Fibroblast of upper back skin (primary cell): Measurements from ENCODE around the gene NFX1.

Source experiments
- DNase-seq: peaks from one replicate; pipeline ENCODE4 v3.0.0-alpha.2; 2013

NFX1 gene

DNA sequence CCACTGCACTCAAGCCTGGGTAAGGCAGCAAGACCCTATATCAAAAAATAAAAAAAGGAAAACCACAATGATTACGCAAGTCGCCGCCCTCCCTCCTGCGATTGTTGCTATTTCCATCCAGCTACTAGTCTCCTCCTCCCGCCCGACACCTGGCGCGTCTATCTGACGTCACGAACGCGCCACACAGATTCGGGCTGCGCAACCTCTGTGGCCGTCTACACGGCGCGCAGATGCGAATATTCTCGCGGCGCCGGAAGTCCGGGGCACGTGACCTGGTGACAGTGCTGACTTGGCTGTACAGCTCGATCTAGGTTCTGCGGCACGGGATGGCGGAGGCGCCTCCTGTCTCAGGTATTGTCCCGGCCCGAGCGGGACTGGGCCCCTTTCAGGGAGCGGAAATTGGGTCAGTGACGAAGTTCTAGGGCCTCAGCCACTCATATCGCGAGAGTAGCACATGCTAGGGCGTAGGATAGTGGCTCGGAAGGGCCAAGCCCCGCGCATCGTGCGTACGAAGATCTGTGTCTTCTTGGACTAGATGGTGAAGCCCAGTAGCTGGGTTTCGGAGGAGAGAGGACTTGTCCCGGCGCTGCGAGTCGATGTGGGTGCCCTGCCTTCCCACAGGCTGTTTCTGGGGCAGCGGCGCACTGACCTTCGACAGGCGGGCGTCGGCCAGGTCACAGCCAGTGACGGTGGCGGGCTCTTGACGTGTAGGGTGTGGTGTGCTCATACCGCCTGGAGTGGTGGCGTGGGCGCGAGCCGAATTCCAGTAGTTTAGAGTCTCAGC, at the start of gene NFX1:
TSS of gene NFX1 (plus strand) at position 270 of the 784 bp plus-strand sequence. CDS start at position 327, 57 bp downstream.
- peak; percentile 99 for DNase-seq

DNA sequence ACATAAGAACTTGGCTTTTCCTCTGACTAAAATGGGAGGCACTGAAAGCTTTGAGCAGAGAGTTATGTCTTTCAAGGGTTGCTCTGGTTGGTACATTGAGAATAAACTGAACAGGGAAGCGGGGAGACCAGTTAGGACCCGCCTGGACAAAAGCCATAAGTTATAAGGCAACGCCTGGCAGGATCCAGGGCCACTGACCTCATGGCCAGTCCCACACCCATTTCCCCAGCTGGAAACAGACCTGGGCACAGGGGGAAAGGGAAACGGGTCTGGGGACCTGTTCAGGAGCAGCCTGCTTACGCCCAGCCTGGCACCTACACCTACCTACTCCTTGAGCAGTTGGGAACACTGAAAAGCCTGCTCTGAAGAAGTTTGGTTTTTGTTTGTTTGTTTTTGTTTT, 49.0 kb upstream of the NFX1 start:
- DNase-seq: no peak

DNA sequence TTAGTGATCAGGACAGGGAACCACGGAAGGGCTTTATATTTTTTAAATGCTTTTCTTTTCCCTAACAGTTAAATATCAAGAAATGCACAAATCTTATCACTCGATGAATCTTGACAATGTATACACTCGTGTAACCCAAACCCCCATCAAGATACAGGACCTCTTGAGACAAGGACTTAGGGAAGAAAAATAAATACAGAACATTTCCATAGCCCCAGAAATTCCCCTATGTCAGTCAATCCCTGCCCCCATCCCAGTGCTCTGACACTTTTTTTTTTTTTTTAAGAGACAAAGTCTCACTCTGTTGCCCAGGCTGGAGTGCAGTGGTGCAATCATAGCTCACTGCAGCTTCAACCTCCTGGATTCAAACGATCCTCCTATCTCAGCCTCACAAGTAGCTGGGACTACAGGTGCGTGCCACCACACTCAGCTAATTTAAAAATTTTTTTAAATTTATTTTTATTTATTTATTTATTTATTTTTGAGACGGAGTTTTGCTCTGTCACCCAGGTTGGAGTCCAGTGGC, 47.6 kb upstream of the NFX1 start:
- no peak for DNase-seq

DNA sequence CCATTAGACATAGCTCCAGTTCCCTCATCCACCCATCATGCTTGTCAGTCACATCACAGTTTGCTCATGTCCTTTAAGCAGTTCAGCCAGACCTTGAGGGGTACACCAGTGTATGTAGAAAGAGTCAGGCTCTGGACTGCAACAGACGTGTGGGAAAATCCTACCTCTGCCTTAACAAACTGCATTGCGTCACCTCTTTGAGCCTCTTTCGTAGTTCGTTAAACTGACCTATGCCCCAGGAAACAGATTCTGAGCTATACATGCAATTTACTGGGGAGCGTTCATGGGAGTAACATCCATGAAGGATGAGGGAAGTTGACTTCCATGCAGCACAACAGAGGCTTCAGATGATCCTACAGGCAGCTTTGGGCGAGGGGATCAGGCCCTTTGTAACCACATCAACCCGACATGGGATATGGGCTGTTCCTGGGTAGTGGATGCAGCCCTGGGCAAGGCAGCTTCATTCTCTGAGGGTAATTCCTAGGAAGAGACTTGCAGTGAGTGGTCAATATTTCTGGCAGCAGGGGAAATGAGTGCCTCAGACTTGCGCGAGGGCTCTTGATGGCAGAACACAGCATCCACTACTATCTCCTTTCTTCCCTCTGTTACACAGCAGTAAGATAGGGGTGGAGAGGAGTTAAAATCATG, 46.1 kb upstream of the NFX1 start:
- no peak for DNase-seq

DNA sequence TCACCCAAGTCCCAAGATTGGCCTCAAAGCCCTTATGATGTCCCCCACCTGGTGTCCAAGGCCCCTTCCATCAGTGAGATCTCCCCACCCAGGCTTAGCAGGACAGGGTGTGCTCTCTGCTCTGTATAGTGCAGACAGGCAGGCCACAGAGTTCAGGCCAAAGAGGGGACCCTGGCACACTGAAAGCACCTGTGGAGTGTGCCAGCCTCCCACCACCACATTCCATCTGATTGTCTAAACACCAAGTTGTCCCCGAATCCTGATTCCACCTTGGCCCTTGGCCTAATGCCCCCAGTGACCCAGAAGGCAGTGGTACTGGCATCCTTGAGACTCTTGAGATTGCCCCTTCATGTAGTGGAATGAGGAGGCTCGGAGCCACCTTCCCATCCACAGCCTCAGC, 45.0 kb upstream of the NFX1 start:
- no peak for DNase-seq

DNA sequence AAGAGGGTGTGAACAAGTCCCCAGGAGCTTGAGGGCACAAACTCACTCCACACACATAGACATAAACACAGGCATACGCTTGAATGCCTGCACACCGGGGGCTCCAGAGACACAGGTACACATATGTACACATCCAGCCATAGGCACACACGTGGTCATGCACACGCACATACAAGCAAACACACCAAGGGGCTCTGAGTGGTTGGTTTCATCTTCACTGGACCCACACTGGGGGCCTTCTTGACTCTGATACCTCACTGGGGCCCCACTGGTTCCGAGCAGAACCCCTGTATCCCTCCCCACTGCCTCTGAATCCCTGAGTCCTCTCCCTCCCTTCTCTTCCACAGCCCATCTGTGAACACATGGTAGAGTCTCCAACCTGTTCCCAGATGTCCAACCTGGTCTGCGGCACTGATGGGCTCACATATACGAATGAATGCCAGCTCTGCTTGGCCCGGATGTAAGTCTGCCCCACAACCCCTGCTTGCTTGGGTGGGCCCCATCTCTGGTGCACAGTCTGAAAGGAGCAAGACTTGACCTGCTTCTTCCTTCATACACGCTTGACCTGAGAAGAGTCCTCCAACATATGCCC, 44.0 kb upstream of the NFX1 start:
- no peak for DNase-seq

DNA sequence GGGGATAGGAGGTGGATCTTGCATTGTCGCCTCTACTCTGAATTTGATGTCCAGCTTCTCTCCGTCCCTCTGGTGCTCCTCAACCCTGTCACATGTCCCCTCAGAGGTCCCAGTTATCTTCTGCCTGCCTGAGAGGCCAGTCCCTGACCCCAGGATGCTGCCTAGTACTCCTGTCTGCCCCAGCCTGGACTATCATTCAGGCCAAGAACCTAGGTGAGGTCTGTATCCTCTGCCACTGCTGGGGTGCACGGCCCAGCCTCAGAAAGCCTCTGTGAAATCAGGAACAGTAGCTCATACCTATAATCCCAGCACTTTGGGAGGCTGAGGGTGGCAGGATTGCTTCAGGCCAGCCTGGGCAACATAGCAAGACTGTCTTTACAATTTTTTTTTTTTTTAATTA, 41.7 kb upstream of the NFX1 start:
- no peak for DNase-seq

DNA sequence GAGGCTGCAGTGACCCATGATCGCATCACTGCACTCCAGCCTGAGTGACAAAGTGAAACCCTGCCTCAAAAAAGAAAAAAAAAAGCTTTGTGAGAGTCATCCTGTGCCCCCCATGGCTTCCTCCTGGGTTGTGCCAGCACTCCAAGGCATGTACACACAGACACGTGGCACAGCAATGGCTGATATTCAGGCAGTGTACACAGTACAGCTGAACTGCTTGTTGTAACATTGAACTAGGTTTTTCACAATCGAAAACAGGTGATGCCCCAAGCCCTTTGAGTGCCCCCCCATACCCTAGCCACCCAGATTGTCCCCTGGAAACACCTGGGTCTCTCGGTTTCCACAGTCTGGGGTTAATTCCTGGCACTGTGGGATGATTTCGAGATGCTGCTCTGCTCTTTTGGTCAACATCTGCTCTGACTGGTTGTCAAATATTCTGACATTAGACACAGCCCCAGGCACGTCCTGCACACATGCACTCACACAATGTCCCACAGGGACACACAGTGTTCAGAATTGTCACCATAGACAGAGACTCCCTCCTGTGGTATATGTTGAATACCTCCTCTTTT, 41.1 kb upstream of the NFX1 start:
- DNase-seq: no peak

DNA sequence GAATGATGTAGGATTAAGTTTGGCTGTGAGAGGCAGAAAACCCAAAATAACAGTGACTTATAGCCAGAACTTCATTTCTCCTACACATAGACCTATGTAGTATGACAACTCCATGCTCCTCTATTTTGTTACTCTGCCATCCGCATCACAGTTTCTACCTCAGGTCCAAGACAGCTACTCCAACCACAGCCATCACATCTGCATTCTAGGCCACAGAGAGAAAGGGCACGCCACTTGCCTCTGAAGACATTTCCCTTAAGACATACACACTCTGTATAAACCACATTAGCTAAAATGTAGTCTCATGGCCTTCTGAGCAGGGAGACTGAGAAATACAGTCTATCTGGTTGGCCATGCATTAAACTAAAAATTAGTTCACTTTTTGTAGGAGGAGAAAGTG, 40.3 kb upstream of the NFX1 start:
- no peak for DNase-seq

DNA sequence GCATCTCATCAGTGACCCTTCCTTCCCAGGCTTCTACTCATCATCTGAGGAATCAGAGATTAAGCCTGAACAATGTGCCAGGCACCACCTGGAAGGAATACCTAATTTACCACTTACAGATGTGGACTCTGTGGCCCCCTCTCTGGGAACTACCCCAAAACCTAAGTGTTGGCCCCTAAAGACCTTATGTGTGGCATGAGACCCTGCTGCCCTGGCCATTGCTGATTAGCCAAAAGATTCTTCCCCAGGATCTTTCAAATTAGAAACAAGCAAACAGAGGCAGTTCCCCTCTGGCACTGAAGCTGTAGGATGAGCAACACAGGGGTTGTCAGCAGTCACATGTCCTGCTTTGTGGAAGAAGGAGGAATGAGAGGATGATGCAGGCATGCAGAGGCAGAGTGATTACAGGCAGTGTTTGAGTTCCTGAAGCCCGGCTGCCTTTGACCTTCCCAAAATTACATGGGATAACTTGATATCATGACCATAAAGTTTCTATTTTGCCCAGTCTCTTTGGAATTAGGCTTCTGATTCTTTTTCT, 39.8 kb upstream of the NFX1 start:
- DNase-seq: peak; percentile 27

DNA sequence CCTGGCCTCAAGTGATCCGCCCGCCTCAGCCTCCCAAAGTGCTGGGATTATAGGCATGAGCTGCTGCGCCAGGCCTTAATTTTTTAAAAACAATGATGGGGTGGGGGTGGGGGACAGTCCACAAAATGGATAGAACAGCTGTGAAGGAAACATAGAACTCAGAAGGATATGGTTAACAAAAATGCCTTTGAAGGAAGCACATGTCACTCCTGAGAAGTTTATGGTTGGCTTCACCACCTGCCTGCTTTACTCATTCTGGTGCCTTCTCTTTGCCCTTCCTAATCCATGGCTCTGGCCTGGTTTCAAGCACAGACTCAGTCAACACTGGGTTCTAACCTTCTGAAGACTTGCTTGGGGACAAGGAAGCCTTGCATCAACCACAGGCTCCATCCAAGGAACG, 36.1 kb upstream of the NFX1 start:
- no peak for DNase-seq

DNA sequence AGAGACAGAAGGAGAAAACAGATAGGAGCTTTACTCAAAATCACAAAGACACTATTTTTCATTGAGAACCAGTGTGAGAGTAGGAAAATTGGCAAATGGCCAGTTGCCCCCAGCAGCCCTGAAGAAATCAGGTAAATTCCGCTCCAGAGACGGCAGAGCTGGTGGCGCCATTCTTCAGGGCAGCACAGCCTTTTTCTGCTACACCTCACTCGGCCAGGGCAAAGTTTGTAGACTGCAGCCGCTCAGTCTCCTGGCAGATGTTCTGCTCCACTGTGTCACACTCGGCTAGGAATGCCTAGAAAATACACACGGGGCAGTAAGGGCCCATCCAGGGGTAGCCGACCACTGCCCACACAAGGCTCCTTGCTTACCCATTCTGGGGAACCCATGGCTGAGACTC, 35.3 kb upstream of the NFX1 start:
- DNase-seq: no peak

DNA sequence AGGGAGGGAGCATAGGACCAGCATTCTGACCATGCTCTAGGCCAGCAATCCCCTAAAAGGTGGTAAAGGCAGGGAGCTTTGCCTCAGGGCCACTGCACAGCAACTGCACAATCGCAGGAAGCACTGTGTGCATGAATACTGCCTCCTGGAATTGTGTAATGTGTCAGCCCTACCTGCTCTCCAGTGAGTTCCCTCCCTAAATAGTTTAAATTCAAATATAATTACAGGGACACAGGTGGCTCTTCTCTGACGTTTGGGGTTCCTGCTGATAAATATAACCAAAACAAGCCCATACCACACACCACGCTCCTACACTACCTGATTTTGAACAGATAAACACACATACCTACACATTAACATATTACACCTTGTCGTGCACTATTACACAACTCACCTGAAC, 34.8 kb upstream of the NFX1 start:
- no peak for DNase-seq

DNA sequence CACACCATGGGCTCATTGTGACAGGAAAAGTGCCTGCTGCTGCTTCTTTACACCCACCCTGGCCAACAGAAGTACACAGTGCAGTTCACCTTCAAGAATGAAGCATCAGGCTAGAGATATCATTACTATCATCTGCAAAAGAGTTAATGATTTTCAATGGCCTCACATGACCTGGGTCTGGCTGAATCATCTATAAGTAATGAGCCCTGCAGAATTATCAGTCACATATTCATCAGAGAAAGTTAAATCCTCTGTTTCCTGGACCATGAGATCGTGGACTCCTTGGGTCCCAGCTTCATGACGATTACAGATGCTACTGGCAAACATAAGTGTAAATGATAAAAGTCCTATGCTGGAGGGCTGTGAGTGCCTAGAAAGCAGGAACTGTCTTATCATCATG, 34.1 kb upstream of the NFX1 start:
- DNase-seq: no peak

DNA sequence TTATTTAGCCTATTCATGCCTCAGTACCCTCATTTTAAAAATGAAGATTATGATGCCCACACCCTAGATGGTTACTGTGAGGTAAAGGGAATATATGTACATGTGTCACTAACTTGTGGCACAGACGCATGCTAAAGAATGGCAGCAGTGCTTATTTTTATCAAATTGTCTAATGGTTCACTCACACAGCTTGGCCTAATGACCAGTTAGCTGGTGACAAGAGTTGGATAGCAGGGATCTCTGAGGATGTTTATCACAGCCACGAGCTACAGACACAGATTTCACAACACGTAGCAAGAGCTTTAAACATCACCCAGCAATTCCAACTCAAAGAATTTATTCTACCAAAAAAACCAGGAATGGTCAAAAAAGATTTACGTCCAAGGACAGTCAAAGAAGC, 33.0 kb upstream of the NFX1 start:
- no peak for DNase-seq

DNA sequence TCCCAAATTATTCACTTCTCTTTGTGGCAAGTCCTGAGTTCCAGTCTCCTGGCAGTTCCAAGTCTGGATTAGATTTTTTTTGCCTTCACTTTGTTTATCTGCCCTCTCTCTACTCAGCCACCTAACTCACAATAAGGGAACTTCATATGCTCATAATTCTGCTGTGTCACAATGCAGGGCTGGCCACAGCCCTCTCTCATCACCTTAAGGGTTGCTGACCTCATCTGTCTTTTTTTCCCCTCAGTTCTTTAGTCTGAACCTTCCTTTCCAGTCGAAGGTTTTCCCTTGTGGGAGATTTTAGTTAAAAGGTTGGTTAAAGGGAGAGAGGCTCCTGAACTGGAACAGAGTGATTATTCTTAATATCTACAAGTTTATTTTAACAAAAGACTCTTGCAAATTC, 29.9 kb upstream of the NFX1 start:
- DNase-seq: no peak

DNA sequence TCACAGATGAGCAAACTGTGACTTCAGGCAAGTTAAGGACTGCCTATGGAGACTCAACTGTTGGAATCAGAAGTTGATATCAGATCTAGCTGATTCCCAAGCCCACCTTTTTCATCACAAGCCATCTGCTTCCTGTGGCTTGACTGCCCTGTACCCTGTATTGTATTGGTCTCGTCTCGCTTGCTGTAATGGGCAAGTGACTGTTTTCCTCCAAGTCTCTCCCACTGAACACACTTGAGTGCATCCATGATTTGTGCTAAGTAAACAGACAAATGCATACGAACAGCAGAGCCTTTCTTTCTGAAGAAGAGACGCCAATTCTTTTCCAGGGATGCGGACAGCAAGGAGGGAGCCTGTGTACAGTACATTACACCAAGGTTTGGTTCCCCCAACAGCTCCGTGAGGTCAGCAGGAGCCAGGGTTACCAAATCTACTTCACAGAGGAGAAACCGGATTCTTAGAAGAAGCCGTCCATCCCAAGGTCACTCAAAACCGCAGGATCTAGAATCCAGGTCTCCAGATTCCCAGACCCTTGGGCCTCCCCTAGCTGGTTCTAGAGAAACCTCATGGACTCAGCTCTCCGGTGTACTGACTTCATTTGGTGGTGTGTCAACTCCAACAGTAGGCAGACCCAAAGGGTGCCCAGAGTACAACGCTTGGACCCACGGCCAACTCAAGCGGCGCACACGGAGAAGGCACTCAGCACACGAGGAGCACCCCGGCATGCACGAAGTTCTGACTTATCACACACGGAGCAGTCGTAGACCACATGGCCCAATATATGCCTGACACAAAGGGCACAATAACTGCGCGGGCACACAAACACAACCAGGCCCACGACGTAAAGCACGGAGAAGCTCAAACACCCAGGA, 26.9 kb upstream of the NFX1 start:
- no peak for DNase-seq

DNA sequence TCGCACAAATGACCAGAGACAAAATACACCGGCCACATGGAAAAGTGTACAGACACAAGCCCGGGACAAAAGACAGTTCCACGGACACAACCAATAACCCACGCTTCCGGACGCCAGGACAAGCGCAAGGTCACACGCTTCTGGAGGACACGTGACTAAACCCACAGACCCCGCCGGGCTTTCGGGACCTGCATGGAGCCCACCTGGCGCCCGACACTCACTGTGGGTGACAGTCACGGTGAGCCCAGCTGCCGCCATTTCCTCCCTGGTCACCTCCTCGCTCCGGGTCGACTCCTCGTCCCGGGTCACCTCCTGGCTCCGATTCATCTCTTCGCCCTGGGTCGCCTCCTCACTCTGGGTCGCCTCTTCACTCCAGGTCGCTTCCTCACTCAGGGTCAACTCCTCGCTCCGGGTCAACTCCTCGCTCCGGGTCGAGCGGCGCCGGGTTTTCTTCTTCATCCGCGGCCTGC, 26.3 kb upstream of the NFX1 start:
- DNase-seq: no peak

DNA sequence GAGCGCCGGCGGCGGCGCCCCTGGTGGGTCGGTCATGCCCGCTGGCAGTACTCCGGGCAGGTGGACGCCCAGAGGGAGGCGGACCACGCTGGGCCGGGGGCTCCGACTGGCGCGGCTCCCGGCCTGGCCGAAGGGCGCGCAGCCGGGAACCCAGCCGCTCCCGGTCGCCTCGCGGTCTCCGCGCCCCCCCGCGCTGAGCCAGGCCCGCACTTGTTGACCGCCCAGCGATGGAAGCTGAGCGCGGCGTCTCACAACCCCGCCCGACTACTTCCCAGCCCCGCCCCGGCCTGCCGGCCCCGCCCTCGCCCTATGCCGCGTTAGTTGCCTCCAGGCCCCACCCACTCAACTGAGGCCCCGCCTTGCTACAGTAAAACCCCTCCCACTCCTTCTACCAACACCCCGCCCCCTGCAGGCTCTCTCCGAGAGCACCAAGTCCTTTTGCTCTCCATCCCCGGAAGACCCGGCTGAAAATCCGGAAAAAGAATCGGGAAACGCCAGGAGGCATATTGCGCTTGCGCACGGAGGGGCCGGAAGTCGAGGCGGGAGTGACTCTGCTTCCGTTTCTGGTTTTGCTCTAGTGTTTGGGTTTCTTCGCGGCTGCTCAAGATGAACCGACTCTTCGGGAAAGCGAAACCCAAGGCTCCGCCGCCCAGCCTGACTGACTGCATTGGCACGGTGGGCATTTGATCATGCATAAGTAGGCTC, 25.7 kb upstream of the NFX1 start, which contains the start of the genes BAG1 and CHMP5:
TSS of gene BAG1 (minus strand) at position 236 of the 705 bp plus-strand sequence.
TSS of gene CHMP5 (plus strand) at position 577 of the 705 bp plus-strand sequence. CDS start at position 607, 30 bp downstream.
- peak; percentile 99 for DNase-seq

DNA sequence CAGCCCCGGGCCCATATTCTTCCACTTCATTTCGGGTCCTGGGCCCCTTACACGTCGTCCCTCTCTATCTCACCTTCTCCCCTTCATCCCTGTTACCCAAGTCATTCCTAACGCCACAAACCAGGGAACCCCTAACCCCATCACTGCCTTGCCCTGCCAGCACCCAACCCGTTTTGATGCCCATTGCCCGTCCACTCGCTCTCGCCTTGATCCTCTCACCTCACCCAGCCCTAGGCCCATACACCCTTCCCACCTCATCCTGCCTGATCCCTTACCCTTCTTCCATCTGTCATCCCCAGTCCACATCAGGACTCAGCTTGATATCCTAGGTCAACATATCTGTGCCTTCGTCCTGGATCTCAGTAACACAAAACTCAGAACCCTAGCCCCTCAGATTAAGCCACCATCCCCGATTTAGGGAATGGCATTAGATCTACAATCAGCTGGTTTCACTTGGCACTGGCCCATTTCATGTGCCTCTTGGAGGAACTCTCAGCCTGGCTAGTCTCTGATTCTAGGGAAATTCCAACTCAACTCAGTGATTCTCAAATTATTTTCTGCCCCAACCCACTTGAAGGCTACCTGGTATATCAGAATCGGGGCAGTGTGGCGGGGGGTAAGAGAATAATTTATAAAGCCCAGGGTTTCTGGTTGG, 25.0 kb upstream of the NFX1 start:
- no peak for DNase-seq
